Thoracic aorta (tissue), 2 donors: ENCODE results near the gene SOHLH1. TPM values are rescaled to one million over a fixed set of nuclear protein-coding genes. Genes with fewer than 3 reads are reported as not detected.

Experiments used
- ATAC-seq: fragments of 150-250 bp; one replicate; pipeline ENCODE4 v1.8.0; 2017; ENCODE audit warnings: low read depth; ENCODE audit not compliant: insufficient number of reproducible peaks, low FRiP score
- DNase-seq: peaks from one replicate; pipeline ENCODE4 v3.0.0-alpha.2; 2020; ENCODE audit warnings: low spot score
- H3K27ac ChIP-seq, 2 donors: fragments of 200-600 bp; sonication (generic); 1 replicate in 1 of 2; 2 replicates in 1 of 2; pipeline ENCODE4 v1.5.1; 2016; ENCODE audit warnings: mild to moderate bottlenecking in 2 of 2, moderate library complexity in 2 of 2
- H3K27me3 ChIP-seq: fragments of 200-600 bp; sonication (generic); replicated peaks from 2 replicates; pipeline ENCODE4 v1.6.0; 2016; ENCODE audit warnings: mild to moderate bottlenecking; ENCODE audit not compliant: insufficient read depth
- H3K36me3 ChIP-seq: fragments of 200-600 bp; sonication (generic); one replicate; pipeline ENCODE4 v1.5.1; 2016
- H3K4me1 ChIP-seq, 2 donors: fragments of 200-600 bp; sonication (generic); 1 replicate in 1 of 2; 2 replicates in 1 of 2; pipeline versions ENCODE4 v1.5.1 to v1.6.0; 2016; ENCODE audit warnings: low read depth in 2 of 2, mild to moderate bottlenecking in 1 of 2; ENCODE audit not compliant: control insufficient read depth in 1 of 2
- H3K4me3 ChIP-seq: fragments of 200-600 bp; sonication (generic); 2 replicates; pipeline ENCODE4 v1.5.1; 2016; ENCODE audit warnings: mild to moderate bottlenecking
- H3K9me3 ChIP-seq: fragments of 200-600 bp; sonication (generic); 2 replicates; pipeline ENCODE4 v1.5.1; 2016
- CTCF ChIP-seq: fragments of 200-600 bp; sonication (generic); IDR thresholded peaks from one replicate; pipeline ENCODE4 v1.5.1; 2019; ENCODE audit warnings: antibody characterized with exemption
- total RNA-seq, 2 donors: library from RNA; depleted of rRNA; stranded (reverse); fragments of >200 nt; gene quantifications; one replicate each; pipeline versions ENCODE4 v1.1.0 to v1.2.3, GENCODE V29; 2016

Gene SOHLH1
- total RNA-seq, 2 donors from 2014 or later = not detected

GRCh38 chr9:135745189-135745588 lies 45.9 kb upstream of the SOHLH1 start:
- H3K9me3 ChIP-seq = no peaks in the 10 kb centered on the region
- DNase-seq (no peak), ATAC-seq (no peak)
- no peak overlapping the region for H3K4me3 ChIP-seq
- no peaks in the 10 kb centered on the region for H3K27me3 ChIP-seq
- no peak overlapping the region for H3K27ac ChIP-seq
- no peaks in the 10 kb centered on the region for H3K4me1 ChIP-seq
- no peak for TF ChIP-seq CTCF
- H3K36me3 ChIP-seq = no peaks in the 10 kb centered on the region

- DNase-seq (no peak), ATAC-seq (no peak)
- Histone ChIP-seq H3K4me3 (no peak overlapping the region), H3K27me3 (no peaks in the 10 kb centered on the region), H3K4me1 (no peaks in the 10 kb centered on the region), H3K36me3 (no peaks in the 10 kb centered on the region), H3K27ac (no peak overlapping the region), H3K9me3 (no peaks in the 10 kb centered on the region)
- no peak for TF ChIP-seq CTCF
Observed at GRCh38 chr9:135744333-135745070, 45.2 kb upstream of the SOHLH1 start.

- Histone ChIP-seq H3K4me3 (no peak overlapping the region), H3K27ac (no peak overlapping the region), H3K4me1 (no peaks in the 10 kb centered on the region), H3K27me3 (no peaks in the 10 kb centered on the region), H3K36me3 (no peaks in the 10 kb centered on the region), H3K9me3 (no peaks in the 10 kb centered on the region)
- TF ChIP-seq CTCF = no peak
- DNase-seq = no peak
- no peak for ATAC-seq
Observed at GRCh38 chr9:135743546-135744332, 44.5 kb upstream of the SOHLH1 start.

GRCh38 chr9:135743021-135743420 lies 43.7 kb upstream of the SOHLH1 start:
- Histone ChIP-seq H3K27ac (no peak overlapping the region), H3K27me3 (no peaks in the 10 kb centered on the region), H3K9me3 (no peaks in the 10 kb centered on the region)

More at GRCh38 chr9:135743021-135743420, 43.7 kb upstream of the SOHLH1 start:
- Histone ChIP-seq H3K4me1 (no peaks in the 10 kb centered on the region), H3K4me3 (no peak overlapping the region), H3K36me3 (no peaks in the 10 kb centered on the region)
- ATAC-seq (no peak), DNase-seq (no peak)
- no peak for TF ChIP-seq CTCF
